ENCODE data around the gene NFATC1.

The NFATC1 gene

DNA sequence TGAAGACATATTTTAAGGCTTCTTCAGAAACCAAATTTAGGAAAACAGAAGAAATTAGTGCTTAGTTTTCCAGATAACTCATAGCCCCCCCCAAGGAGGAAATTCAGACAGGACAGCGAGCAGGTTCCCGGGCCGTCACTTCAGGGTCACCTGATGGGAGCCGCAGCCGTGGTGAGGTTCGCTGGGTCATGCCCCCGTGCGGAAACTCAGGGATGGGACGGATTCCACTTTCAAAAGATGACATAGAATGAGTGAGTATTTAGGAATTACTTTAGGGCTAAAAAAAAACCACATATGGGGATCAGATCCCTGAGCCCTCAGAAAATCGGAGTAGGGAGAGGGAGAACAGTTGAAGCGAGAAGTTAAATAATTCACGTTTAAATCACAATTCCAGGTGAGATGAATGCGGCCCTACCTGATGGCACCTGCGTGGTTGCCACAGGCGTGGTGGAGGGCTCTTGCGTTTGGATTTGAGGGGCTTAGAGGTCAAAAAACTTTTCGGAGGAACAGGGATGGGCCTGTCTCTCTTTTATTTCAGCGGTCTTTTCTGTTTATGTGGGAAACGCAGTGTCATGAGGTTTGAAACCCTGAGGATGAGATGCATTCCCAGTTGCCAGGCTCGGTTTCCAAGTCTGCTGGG is 114.4 kb downstream of the NFATC1 start:
- TF ChIP-seq, protein P1, sequence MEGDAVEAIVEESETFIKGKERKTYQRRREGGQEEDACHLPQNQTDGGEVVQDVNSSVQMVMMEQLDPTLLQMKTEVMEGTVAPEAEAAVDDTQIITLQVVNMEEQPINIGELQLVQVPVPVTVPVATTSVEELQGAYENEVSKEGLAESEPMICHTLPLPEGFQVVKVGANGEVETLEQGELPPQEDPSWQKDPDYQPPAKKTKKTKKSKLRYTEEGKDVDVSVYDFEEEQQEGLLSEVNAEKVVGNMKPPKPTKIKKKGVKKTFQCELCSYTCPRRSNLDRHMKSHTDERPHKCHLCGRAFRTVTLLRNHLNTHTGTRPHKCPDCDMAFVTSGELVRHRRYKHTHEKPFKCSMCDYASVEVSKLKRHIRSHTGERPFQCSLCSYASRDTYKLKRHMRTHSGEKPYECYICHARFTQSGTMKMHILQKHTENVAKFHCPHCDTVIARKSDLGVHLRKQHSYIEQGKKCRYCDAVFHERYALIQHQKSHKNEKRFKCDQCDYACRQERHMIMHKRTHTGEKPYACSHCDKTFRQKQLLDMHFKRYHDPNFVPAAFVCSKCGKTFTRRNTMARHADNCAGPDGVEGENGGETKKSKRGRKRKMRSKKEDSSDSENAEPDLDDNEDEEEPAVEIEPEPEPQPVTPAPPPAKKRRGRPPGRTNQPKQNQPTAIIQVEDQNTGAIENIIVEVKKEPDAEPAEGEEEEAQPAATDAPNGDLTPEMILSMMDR (IDR thresholded peaks at IDR 0.05; ENCODE audit: extremely low read depth, insufficient read depth, missing control alignments), result no peak
- in situ Hi-C loops (cut with MboI; ENCODE audit: low pct_unique_long_range_greater_than_20kb, low sequenced_read_pairs, unreplicated experiment), result no loop called here
- DNase-seq (ENCODE audit: low spot score), result no peak

DNA sequence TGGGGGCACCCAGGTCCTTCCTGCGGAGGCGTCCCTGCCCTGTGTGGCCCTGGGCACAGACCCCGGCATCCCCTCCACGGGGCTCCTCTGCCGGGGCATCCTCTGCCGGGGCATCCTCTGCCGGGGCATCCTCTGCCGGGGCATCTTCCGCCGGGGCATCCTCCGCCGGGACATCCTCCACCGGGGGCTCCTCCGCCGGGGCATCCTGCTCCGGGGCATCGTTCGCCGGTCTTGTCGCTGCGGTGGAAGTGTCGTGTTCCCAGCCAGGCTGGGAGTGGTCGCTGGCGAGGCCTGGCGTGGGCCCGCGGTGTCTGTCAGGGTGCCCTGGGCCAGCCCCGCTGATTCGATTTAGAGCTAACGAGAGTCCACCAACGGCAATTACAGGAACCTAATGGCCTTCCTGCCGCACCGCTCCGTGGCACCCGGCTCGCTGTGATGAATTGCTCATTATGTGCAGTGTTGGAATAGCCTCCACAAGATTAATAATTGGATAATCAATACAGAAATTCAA is 115.1 kb downstream of the NFATC1 start:
- TF ChIP-seq, protein P1 (IDR thresholded peaks at IDR 0.05; ENCODE audit: extremely low read depth, insufficient read depth, missing control alignments), result no peak

DNA sequence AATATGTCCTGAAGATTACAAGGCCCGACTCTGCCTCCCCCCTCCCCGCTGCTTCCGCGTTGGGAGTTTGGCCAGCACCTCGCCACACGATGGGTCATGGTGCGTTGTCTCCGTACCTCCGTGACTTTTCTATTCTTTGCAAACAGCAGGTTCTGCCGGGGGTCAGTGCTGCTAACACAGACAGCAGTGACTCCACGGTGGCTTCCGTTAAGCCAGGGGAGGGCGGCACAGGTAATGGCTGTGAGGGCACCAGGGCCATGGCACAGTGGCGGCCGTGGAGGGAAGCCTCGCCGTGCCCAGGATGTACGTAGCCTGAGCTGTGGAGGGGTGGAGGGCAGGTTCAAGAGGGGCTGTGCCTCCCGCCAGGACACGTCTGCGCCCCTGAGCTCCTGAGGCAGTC is 115.5 kb downstream of the NFATC1 start:
- no peak for DNase-seq (ENCODE audit: low spot score)
- TF ChIP-seq, protein P1 (IDR thresholded peaks at IDR 0.05; ENCODE audit: extremely low read depth, insufficient read depth, missing control alignments), result no peak
- in situ Hi-C loops (cut with MboI; ENCODE audit: low pct_unique_long_range_greater_than_20kb, low sequenced_read_pairs, unreplicated experiment), result no loop called here

More for the DNA sequence above, 115.1 kb downstream of the NFATC1 start:
- DNase-seq (ENCODE audit: low spot score), result no peak
- in situ Hi-C loops (cut with MboI; ENCODE audit: low pct_unique_long_range_greater_than_20kb, low sequenced_read_pairs, unreplicated experiment), result no loop called here

DNA sequence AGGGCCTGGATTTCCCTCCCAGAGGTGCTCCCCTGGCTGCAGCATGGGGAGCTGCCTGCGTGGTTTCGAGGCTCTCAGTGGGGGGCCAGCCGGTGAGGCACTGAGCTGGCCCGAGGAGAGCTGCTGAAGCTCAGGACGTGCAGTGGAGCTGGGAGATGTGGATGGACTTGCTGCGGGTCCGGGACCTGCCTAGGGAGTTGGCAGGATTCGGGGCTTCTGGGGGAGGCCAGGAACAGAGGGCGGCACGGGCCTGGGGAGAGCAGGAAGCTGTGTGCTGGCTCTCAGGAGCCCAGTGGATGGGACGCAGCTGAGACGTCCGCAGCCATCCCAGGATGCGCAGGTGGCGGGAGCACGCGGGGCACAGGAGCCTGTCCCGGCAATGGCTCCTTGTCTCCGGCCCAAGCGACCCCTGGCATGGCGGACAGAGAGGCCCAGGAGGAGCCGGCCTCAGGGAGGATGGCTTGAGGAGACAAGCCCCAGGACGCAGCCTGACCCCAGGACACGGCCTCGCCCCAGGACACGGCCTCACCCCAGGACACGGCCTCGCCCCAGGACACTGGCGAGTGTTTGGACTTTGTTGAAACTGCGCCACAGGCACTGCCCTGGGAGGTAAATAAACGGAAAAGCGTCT is 116.1 kb downstream of the NFATC1 start:
- TF ChIP-seq, protein P1 (IDR thresholded peaks at IDR 0.05; ENCODE audit: extremely low read depth, insufficient read depth, missing control alignments), result no peak
- no peak for DNase-seq (ENCODE audit: low spot score)
- in situ Hi-C loops (cut with MboI; ENCODE audit: low pct_unique_long_range_greater_than_20kb, low sequenced_read_pairs, unreplicated experiment), result no loop called here

DNA sequence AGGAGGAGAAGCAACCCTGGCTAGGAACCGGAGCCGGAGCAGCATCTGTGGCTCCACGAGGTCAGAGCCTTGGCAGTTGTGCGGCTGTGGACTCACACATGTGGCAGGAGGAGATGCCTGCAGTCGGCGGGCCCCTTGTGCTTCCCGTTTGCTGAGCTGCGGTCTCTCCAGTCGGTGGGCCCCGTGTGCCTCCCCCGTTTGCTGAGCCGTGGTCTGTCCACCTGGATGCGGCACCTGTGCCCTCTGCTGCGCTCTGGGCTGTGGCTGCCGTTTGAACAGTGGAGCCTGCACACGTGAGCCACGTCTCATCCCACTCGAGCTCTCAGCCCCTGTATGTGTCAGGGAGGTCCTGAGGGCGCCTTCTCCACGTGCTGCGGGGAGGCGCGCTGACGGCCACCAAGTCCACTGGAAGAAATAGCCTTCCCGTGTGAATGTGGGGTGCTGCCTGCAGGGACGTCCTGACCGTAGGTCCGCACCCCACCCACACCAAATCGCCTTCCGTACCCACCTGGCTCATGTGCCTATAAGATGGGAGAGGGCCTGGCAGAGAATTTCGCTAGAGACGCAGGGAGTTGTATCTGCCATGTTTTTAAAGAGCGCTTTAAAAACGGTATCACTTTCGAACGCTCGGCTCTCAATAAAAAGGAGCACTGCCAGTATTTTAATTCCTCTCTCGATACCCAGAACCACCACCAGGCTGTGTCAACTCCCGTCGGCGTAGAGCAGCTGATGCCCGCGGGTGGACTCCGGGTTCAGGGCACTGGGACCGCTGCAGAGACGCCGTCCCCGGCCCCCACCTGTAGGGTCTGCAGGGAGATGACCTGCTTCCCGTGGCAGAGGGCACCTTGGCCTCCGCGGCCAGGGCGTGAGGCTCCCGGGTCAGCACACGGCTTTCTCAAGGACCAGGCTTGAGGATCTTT is 117.0 kb downstream of the NFATC1 start:
- DNase-seq (ENCODE audit: low spot score), result no peak
- TF ChIP-seq, protein P1 (IDR thresholded peaks at IDR 0.05; ENCODE audit: extremely low read depth, insufficient read depth, missing control alignments), result no peak
- in situ Hi-C loops (cut with MboI; ENCODE audit: low pct_unique_long_range_greater_than_20kb, low sequenced_read_pairs, unreplicated experiment), result no loop called here

DNA sequence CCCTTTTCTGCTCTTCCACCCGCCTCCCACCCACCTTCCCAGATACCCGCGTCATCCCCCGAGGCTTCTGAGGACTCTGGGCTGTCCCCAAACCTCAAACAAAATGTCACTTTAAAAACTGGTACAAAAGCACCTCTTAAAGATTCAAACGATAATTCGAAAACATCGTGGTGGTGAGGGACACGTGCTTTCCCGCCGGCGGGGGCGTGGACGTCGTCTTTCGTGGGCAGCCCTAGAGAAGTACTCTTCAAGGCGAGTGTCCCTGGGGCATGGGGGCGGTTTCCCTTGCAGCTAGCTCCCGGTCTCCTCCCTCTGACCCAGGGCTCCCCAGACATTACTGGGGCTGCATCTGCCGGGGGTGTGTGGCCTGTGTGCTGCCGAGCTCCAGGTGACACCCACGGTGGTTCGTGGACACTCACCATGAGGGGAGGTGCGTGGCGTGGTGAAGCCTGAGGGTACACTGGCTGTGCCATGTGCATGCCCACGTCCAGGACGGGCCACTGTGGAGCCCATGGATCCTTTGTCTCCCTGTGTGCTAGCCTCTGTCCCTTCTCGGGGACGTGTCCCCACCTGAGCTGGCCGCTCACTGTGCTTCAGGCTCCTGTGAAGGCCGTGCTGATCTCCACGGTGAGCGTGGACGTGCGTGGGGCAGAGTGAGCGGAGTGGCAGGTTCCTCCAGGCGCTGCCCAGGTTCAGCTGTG is 117.8 kb downstream of the NFATC1 start:
- no peak for DNase-seq (ENCODE audit: low spot score)
- in situ Hi-C loops (cut with MboI; ENCODE audit: low pct_unique_long_range_greater_than_20kb, low sequenced_read_pairs, unreplicated experiment), result no loop called here
- TF ChIP-seq, protein P1 (IDR thresholded peaks at IDR 0.05; ENCODE audit: extremely low read depth, insufficient read depth, missing control alignments), result no peak
